ENCODE measurements around the gene DAPK3.
"Not testable (repeated sequence)": the region's sequence is repeated elsewhere in the genome, so short reads cannot be mapped to it uniquely, and the experiment has no call there.

DAPK3 gene

DNA sequence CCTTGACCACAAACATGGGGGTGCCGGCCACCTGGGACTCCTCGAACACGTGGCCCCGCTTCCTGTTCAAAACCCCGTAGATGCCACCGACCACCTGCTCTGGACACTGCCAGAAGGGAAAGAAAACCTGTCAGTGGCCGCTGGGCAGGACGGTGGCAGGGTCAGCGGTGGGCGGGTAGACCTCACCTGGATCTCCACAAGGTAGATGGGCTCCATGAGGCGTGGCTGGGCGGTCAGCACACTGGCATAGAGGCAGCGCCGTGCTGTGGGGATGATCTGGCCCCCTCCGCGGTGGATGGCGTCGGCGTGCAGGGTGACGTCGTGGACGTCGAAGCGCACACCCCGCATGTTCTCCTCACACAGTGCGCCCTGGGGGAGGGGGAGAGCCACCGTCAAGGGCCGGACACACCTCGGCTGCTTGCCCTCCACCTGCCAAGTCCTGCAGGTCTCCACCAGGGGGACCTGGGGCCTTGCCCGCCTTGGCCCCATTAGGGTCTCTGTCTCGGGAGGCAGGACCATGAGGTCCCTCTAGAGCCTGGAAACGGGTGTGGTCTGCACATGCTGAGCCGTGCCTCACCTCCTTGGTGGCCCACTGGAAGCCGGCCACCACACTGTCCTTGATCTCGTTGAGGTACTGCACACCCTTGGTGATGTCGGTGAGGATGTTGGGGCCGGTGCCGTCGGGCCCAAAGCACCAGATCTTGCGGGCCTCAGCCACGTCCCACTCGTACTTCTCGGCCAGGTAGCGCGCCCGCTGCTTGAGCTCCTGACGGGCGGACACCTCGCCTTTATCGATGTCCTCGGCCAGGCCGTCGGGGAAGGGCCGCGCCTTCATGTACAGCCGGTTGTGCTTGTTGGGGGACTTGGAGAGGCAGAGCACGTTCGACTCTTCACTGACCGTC, 6.6 kb upstream of the DAPK3 start:
- DNase-seq = no peak

DNA sequence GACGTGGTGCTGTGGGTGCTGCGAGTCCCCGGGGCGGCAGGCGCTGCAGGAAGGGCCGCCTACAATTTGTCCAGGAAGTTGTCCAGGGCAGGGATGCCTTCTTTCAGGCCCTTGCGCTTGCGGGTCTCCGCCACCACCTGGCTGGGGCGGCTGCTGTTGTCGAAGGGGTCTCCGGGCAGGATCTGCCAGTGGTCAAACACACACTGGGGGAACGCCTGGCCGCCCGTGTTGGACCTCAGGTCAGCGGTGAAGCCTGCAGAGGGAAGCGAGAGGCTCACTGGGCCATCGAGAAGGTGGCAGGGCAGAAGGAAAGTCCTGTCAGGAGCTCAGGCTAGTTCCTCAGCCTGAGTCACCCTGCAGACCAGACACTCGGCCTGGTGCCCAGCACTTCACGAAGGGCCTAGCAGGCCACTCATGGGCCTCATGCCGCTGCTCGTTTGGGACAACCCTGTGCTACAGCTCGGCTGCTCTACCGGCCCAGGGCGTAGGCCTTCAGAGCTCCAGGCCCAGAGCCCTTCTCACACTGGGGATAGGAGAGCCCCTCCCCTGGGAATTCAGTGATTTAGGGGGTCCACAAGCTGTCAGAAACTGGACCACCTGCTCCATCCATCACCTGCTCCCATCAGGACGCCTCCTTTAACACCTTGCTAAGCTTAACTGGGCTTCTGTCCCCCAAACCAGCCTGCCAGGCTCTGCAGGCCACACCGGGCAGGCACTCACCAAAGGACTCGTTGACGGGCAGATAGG, 5.8 kb upstream of the DAPK3 start:
- DNase-seq = no peak

DNA sequence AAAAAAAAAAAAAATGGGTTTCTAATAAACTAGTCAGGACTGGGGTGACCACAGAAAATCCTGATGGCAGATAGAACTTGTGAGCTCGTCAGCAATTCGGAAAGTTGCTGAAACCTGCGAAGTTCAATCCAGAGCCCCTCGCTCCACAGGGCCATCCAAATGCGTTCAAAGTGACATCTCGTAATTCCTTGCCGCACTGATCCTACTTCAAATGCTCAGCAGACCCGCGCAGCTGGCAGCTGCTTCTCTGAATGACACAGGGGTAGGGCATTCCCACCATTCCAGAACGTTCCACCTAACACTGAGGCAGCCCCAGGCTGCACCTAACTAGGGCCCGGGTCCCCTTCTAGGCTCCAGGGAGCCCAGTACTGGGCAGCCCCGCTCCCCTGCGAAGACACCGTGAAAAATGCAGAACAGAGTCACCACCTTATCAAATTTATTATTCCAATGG, 4.8 kb upstream of the DAPK3 start:
- DNase-seq = no peak

DNA sequence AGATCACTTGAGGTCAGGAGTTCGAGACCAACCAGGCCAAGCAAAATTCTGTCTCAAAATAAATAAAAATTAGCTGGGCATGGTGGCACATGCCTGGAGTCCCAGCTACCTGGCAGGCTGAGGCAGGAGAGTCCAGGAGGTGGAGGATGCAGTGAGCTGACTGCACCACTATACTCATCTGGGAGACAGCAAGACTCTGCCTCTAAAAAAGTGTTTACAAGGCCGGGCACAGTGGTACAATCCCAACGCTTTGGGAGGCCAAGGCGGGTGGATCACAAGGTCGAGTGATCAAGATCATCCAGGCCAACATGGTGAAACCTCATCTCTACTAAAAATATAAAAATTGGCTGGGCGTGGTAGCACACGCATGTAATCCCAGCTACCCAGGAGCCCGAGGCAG, 4.2 kb upstream of the DAPK3 start:
- DNase-seq = no peak

DNA sequence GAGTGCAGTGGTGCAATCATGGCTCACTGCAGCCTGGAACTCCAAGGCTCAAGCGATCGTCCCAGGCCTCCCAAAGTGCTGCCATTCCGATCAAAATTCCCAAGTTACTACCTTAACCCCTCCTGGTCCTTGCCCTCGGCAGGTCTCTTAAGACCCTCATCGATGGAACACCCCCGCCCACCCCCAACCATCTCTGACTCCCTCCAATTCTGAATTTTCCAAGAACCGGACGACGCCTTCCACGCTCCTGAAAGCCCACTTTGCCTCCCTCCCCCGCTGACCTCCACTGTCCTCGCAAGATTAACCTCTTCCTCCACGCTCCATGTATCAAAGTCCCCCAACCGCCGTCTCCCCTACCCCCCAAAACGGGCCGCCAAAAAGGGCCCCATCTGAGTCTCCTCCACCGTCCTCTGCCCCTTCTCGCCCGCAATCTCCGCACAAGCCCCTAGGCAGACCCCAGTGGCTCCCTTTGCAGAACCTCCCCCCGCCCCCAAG, 539 bp downstream of the DAPK3 start:
- no peak for DNase-seq

DNA sequence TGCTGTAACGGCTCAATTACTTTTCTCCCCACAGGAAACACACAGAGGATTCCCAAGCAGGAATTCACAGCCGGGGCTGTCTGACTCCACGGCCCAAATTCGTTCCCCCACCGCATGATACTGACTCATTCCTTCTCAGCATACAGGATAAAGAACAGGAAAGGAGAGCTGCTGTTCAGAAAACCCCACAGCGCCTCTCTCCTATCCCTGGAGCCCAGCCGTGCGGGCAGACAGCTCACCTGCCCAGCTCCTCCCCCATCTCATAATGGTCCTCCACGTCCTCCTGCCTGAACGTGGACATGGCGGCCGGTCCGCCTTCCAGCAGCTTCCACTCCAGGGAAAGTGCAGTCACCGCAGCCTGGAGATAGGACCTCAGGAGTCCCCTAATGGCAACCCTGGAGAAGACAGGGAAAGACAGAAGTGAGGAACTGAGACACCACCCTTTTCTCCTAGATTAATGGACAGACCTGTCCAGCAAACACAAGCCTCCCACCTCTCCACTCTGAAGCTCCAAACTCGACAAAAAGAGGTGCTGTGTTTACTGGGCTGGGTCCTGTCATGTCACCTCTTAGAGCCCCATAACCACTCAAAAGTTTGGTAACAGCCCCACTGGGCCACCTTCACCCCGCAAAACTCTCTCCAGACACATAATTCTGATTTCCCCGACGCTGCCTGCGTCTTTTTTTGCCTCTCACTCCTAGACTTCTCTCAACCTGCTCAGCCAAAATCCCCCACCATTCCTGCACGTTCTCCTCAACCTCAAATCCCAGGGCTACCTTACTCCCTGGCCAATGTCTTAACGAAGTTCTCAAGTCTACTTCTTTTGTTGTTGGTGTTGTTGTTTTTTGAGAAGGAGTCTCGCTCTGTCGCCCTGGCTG, 1.2 kb downstream of the DAPK3 start:
- DNase-seq = no peak

DNA sequence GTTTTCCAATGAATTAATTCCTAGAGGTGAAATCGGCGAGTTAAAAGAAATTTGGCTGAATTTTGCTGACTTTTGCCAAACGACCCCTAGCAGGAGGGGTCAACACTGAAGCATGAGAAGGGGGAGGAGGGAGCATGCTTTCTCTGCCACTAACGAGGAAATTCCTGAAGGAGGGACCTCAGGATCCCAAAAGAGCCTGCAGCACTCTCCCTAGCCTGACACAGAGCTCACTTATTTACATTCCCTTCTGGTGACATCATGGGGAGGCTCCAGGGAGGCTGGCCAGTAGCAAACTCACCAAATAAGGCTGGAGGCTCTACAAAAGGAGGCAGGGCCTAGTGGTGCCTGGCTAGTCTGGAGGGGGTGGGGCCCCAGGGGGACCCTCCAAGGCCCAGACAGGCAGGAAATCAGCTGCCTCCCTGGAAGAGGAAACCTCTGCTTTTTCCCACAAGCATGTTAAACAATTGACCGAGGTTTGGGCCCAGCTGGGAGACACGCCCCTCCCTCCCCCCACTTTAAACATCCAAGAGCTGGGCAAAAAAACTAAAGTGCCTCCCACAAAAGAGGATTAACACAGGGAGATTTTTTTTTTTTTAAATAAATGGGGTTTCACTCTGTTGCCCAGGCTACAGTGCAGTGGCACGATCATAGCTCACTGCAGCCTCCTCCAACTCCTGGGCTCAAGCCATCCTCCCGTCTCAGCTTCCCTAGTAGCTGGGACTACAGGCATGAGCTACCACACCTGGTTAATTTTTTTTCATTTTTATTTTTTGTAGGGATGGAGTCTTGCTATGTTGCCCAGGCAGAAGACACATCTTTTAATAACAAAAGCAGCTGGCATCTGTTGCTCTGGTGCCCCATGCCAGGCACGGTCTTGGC, 2.1 kb downstream of the DAPK3 start:
- DNase-seq = no peak

DNA sequence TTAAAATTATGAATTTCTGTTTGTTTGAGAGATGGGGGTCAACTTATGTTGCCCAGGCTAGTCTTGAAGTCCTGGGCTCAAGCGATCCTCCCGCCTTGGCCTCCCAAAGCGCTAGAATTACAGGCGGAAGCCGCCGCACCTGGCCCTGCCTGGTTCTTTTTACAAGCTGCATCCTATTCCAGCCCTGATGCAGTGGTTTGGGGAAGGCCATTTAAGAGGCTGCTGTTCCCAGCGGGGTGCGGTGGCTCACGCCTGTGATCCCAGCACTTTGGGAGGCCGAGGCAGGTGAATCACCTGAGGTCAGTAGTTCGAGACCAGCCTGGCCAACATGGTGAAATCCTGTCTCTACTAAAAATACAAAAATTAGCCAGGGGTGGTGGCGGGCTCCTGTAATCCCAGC, 2.9 kb downstream of the DAPK3 start:
- DNase-seq = not testable (repeated sequence)

DNA sequence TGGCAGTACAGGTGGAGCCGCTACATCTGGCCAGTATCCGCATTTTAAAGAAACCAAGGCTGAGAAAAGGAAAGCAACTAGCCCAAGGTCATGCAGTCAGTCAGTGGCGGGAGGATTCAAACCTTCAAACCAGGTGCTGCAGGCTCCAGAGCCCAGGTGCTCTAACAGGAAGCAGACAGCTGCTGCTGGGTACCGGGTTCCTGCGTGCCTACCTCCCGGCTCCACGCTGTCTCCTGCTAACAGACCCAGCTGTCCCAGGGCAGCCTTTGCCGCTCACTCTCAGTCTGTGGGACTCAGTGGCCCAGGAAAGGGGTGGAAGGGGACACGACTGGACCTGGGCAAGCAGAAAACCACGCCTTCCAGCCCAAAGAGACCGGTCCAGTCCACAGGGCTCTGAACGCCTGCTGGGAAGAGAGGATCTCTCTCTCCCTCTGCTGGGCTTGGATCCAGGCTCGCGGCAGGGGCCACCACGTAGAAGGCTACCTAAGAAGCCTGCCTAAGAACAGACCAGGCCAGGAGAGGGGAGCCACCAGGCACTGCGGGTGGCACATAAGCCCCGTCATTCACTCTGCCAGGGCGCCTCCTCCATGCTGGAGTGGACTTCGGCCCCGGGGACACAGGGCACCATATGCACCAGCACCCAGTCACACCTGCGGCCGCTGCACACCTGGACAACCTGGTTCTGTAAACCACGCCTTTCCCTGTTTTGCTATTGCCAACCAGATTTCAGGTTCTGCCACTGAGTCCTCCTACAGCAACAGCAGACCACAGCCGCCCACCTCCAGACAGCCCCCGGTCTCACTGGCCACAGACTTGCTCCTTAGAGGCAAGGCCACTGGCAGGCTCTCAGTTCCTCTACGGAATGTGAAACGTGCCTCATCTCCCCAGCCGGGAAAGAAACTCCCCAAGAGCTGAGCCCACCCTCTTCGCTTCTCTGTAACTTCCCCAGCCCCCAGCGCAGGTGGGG, 4.6 kb downstream of the DAPK3 start:
- no peak for DNase-seq

DNA sequence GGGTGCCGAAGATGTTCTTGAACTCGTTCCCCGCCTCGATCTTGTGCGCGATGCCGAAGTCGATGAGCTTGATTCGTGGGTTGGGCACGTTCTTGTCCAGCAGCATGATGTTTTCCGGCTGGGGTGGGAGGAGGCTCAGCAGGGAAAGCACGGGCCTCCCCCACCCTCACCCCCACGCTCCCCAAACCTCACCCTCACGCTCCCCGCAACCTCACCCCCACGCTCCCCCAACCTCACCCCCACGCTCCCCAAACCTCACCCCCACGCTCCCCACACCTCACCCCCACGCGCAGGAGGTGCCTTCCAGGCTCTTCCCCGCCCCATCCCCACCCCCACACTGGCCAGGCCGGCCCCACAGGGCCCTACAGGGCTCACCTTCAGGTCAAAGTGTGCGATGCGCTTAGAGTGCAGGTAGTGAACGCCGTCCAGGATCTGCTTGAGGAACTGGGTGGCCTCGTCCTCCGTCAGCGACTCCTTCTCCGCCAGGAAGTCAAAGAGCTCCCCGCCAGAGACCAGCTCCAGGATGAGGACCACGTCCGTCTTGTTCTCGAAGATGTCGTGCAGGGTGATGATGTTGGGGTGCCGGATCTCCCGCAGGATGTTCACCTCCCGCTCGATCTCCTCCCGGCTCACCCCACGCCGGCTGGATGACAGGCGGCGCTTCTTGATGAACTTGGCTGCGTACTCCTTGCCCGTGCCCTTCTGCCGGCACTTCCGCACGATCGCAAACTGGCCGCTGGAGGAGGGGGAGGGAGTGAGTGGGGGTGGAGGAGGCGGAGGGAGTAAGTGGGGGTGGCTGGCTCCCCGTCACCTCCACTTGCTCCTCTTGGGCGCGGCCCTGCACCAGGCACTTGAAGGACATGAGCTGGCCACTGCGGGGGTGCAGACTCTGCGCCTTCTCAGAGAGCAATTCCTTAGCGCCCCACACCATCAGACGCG, 6.4 kb downstream of the DAPK3 start:
- DNase-seq = no peak

DNA sequence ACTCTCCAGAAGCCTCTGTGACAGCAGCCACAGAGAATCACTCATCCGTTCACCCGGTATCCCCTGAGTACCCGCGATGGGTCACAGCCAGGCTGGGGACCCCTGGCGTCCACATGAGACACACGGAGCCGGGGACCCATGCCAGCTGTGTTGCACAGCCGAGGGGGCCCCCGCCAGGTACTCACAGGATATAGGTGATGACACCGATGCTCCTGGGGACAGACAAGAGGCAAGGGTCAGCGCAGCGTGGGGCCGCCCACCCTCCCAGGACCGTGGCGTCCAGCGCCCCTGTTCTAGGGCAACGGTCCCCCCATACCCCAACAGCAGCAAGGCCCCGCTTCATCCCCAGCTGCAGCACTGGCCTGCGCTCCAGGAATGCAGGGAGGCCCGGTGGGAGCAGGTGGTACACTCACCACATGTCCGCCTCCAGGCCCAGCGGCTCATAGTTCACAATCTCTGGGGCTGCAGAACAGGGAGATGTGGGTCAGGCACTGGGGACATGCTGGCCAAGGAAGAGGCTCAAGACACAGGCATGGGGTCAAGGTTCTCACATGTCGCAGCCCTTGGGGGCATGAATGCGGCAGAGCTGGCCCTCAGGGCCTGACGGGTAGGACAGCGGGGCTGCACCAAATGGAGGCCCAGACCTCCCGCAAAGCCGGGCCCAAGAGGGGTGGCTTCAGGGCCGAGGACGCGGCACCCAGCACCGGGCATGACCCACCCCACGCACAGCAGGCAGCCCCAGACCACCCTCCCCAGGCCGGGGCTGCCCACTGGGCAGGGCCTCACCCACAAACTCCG, 7.2 kb downstream of the DAPK3 start:
- no peak for DNase-seq

DNA sequence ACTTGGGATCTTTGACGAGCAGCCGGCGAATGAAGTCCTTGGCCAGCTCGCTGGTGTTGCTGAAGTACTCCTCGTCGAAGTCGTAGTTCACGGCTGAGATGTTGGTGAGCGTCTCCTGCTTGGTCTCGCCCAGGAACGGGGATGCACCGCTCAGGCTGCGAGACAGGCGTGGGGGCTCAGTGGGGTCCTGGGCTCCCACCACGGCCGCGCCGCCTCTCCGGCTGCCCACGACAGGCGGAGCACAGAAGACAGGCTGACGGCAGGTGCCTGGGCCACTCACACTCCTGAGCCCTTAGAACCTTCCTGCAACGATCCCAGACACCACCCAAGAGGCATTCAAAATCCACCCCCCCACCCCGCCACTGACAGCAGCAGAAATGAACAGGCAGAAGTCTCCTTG, 9.9 kb downstream of the DAPK3 start:
- DNase-seq = no peak

DNA sequence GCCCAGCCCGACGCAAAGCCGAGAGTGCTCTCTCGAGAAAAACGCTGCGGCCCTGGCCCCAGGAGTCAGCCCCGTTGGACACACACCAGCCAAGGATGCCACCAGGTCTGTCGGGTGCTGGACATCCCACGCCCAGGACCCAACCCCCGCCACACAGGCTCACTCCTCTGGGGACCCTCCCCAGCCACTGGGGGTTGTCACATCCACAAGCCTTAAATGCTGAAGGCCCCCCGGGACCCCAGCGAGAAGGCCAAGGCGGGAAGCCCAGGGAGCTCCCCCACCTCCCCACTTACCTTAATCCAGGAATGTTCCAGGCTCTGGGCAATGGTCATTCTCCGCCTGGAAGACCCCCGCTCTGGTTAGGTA, 11.2 kb downstream of the DAPK3 start:
- DNase-seq = no peak

DNA sequence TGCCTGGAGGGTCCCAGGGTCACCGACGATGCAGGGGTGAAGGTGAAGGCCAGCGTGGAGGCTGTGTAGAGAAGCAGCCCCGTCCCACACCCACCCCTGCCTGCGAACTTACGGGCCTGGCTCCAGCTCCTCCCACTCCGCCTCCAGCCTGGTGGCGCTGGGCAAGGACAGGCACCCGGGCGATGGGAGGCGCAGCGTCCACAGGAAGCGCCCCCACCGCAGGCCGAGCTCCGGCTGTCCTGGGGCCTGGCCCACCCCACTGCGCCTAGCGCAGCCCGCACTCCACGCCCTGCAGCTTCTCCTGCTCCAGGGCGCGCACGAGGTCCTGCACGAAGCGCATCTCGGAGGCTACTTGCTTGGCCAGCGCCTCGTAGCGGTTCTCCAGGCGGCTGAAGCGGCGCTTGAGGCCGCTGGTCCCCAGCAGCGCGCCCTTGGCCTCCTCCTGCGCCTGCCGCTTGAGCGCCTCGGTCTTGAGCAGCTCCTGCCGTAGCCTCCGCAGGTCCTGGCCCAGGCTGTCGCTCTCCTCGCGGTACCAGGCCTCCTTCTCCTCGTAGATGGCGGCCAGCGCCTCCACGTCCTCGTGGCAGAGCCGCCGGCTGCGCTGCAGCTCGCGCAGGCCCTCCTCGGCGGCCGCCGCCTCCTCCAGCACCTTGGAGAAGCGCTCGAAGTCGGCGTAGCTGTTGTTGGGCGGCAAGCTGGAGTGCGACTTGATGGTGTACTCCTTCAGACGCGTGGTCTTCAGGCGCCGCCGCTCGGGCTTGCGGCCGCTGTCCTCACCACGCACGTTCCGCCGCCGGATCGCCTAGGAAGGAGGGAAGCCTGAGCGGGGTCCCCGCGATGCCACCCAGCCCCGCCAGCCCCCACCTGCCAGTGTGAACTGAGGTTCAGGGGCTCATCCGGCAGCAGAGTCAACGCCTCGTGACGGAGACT, 11.8 kb downstream of the DAPK3 start:
- no peak for DNase-seq

DNA sequence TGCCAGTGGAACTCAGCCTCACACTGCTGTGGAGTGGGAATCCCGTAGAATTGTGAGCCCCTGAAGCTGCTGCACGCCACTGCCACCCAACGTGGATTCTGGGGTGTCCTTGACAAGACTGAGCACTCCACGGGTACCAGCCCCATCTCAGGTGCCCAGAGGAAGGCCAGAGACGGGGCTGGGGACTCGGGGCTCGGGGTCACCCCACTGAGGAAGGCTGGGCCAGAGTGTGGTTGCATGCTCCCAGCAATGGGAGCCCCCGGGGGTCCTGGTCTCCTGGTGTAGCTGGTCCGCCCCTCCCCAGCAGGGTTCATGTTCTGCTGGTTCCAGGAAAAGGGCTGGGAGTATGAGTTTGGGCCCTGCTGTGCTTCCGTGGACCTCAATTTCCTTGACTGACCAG, 15.2 kb downstream of the DAPK3 start:
- DNase-seq = no peak

DNA sequence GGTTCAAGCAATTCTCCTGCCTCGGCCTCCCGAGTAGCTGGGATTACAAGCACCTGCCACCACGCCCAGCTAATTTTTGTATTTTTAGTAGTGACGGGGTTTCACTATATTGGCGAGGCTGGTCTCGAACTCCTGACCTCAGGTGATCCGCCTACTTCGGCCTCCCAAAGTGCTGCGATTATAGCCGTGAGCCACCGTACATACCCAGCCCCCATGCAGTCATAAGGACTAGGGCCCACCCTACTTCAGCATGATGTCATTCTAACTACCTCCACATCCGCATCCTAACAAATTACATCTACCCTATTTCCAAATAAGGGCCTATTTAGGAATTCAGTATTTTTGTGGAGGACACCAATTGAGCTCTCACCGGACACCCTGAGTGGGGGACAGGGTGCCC, 15.6 kb downstream of the DAPK3 start:
- not testable (repeated sequence) for DNase-seq

DNA sequence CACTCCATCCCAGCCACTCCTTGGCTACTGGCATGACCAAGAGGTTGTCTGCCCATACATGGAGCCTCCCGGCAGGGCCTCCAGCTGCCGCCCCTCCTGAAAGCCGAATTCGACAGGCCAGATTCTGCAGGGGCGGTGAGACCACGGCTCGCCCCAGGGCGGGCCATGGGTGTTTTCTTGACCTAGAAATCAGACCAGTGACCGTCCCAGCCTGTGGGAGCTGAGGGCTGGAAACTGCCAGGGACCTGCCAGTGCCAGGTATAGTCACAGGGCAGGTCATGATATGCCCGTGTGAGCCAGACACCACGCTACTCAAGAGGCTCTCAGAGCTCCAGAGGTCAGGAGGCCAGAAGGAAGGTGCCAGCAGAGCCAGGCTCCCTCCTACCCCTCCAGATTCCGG, 16.8 kb downstream of the DAPK3 start:
- no peak for DNase-seq
